ENCODE data around the gene MPP4. TPM values are rescaled to one million over a fixed set of nuclear protein-coding genes. Genes with fewer than 3 reads are reported as not detected.

Gene MPP4
- total and polyA plus RNA-seq, 10 of the 15 experiments (the other 5 are each of a cell fraction or from before 2014, with no cell fraction given), result 0.03 to 0.14 (median 0.05) TPM; not detected in 4

DNA sequence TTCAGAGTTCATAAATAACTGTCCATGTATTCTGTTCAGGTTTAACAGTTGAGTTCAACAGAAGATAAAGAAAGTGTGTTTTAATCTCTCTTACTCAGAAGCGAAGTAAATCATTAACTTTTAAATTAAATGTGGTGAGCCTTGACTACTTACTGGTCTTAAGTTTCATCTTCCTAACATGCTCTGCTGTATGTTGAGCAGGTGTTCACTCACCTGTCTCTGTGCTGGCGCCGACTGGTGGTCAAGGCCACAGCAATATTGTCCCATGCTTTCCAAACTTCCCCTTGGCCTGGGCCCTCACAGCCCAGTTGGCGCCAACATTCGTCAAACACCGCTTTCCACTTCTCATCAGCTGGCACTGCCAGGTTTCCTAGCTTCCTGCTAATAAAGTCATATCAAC is 17.0 kb upstream of the MPP4 start (continued):
- TF ChIP-seq, protein P1, sequence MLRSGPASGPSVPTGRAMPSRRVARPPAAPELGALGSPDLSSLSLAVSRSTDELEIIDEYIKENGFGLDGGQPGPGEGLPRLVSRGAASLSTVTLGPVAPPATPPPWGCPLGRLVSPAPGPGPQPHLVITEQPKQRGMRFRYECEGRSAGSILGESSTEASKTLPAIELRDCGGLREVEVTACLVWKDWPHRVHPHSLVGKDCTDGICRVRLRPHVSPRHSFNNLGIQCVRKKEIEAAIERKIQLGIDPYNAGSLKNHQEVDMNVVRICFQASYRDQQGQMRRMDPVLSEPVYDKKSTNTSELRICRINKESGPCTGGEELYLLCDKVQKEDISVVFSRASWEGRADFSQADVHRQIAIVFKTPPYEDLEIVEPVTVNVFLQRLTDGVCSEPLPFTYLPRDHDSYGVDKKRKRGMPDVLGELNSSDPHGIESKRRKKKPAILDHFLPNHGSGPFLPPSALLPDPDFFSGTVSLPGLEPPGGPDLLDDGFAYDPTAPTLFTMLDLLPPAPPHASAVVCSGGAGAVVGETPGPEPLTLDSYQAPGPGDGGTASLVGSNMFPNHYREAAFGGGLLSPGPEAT (IDR thresholded peaks at IDR 0.05; ENCODE audit: low read depth), result no peak
- TF ChIP-seq, protein P2, sequence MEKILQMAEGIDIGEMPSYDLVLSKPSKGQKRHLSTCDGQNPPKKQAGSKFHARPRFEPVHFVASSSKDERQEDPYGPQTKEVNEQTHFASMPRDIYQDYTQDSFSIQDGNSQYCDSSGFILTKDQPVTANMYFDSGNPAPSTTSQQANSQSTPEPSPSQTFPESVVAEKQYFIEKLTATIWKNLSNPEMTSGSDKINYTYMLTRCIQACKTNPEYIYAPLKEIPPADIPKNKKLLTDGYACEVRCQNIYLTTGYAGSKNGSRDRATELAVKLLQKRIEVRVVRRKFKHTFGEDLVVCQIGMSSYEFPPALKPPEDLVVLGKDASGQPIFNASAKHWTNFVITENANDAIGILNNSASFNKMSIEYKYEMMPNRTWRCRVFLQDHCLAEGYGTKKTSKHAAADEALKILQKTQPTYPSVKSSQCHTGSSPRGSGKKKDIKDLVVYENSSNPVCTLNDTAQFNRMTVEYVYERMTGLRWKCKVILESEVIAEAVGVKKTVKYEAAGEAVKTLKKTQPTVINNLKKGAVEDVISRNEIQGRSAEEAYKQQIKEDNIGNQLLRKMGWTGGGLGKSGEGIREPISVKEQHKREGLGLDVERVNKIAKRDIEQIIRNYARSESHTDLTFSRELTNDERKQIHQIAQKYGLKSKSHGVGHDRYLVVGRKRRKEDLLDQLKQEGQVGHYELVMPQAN (conservative IDR thresholded peaks at IDR 0.05), result no peak
- TF ChIP-seq, protein P3, sequence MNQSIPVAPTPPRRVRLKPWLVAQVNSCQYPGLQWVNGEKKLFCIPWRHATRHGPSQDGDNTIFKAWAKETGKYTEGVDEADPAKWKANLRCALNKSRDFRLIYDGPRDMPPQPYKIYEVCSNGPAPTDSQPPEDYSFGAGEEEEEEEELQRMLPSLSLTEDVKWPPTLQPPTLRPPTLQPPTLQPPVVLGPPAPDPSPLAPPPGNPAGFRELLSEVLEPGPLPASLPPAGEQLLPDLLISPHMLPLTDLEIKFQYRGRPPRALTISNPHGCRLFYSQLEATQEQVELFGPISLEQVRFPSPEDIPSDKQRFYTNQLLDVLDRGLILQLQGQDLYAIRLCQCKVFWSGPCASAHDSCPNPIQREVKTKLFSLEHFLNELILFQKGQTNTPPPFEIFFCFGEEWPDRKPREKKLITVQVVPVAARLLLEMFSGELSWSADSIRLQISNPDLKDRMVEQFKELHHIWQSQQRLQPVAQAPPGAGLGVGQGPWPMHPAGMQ (IDR thresholded peaks at IDR 0.05; ENCODE audit: borderline replicate concordance), result no peak

DNA sequence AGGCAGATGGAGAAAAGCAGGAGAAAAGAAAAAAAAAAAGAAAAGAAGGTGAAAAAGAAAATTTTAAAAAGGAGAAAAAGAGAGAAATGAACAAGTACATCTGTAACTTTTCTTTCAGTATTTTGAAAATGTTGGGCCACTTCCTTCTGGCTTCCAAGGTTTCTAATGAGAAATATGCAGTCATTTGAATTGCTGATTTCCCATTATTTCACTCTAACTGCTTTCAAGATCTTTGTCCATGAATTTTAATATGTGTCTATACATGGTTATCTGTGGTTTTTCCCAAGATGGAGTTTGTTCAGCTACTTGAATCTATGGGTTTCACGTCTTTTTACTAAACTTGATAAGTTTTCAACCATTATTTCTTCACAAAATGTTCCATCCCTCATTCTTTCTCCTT is 14.3 kb upstream of the MPP4 start:
- H3K27ac ChIP-seq (ENCODE audit: control insufficient read depth, insufficient read depth), result no peak overlapping the region
- H3K4me2 ChIP-seq (ENCODE audit: control insufficient read depth, insufficient read depth), result no peak overlapping the region
- no peak for FAIRE-seq
- in situ Hi-C loops (cut with MboI) (no loop called here), intact Hi-C loops (cut with micrococcal nuclease; ENCODE audit: unreplicated experiment) (no loop called here)
- H3K27me3 ChIP-seq (replicated peaks in 1 of 2; ENCODE audit: control insufficient read depth in 2 of 2, insufficient read depth in 2 of 2, low read length in 1 of 2), result no peaks in the 10 kb centered on the region
- ATAC-seq, result no peak
- no peak overlapping the region for H3K9ac ChIP-seq (ENCODE audit: control insufficient read depth, insufficient read depth, low read length)
- ChIA-PET SMC1A (ENCODE audit: uncharacterized antibody, unreplicated experiment) (no interaction called here), CTCF (interaction anchor here (0.6 kb wide), 1 partner anchor 299 kb away, joined by 4 read pairs; no protein-coding TSS in a partner anchor), POLR2A (no interaction called here), RAD21 (ENCODE audit: unreplicated experiment) (no interaction called here)
- no peak for DNase-seq (ENCODE audit: low read depth, low spot score)
- no peaks in the 10 kb centered on the region for H4K20me1 ChIP-seq (ENCODE audit: control insufficient read depth, insufficient read depth)
- H3K4me1 ChIP-seq (ENCODE audit: control insufficient read depth, insufficient read depth, low read length), result no peaks in the 10 kb centered on the region
- H3K36me3 ChIP-seq (ENCODE audit: control insufficient read depth in 2 of 2, insufficient read depth in 2 of 2, low read length in 1 of 2), result peaks cover 0 to 3% of the 10 kb centered on the region in 2 experiments; a peak in 3 of 4 replicates
- H3K9me3 ChIP-seq (replicated peaks; ENCODE audit: control insufficient read depth, insufficient read depth, low read length), result no peaks in the 10 kb centered on the region
- H2AFZ ChIP-seq (ENCODE audit: control insufficient read depth, low read depth, low read length), result no peak overlapping the region
- 93% methylated on average over 1 of the region's 1 CpG for WGBS (ENCODE audit: insufficient coverage, insufficient replicate concordance, low lambda C conversion rate, missing lambda C conversion rate)
- no TSS peak for BruUV-seq (replicated peaks)
- no peaks in the 10 kb centered on the region for H3K79me2 ChIP-seq (ENCODE audit: control insufficient read depth, insufficient read depth, low read length)
- TF ChIP-seq EED (IDR thresholded peaks at IDR 0.05; ENCODE audit: low read depth) (no peak), LARP7 (IDR thresholded peaks at IDR 0.05) (no peak), NR2C1 (IDR thresholded peaks at IDR 0.05) (no peak), TCF7 (IDR thresholded peaks at IDR 0.05; ENCODE audit: borderline replicate concordance) (no peak)
- H3K4me3 ChIP-seq, result no peak overlapping the region
